Lower leg skin (tissue), 4 donors: ENCODE data around the gene CCND2. TPM values are rescaled to one million over a fixed set of nuclear protein-coding genes. Genes with fewer than 3 reads are reported as not detected.

ENCODE experiments used
- DNase-seq, 2 donors: peaks; one replicate each; pipeline ENCODE4 v3.0.0-alpha.2; 2019; ENCODE audit warnings: low spot score in 2 of 2
- H3K4me3 ChIP-seq: fragments of 200-600 bp; sonication (generic); 2 replicates; pipeline ENCODE4 v1.5.1; 2017; ENCODE audit warnings: mild to moderate bottlenecking, low read depth; ENCODE audit not compliant: poor library complexity, severe bottlenecking
- CTCF ChIP-seq, 3 donors: fragments of 450-650 bp; IDR thresholded peaks; one replicate each; pipeline ENCODE4 v1.5.1; 2016; ENCODE audit warnings: antibody characterized with exemption in 3 of 3, mild to moderate bottlenecking in 3 of 3, moderate library complexity in 2 of 3
- POLR2A ChIP-seq, 2 donors: fragments of 450-650 bp; IDR thresholded peaks; one replicate each; pipeline ENCODE4 v1.6.1; 2016 to 2017; ENCODE audit warnings: antibody characterized with exemption in 2 of 2, mild to moderate bottlenecking in 1 of 2, moderate library complexity in 1 of 2
- WGBS, 2 donors: methylation state at CpG; one replicate each; pipeline ENCODE4 v1.1.5; 2018; 5-methylcytosine and 5-hydroxymethylcytosine counted together
- intact Hi-C: fragments of 100-400 bp; cut with DNase I; formaldehyde crosslinking; loops from one replicate; pipeline ENCODE4 v1.15.0; 2023; ENCODE audit warnings: low total_unique reads
- total RNA-seq, 4 donors: library from RNA; depleted of rRNA; stranded (reverse); fragments of >200 nt; gene quantifications; one replicate each; pipeline ENCODE4 v1.1.0, GENCODE V29; 2016

The CCND2 gene
- total RNA-seq, 4 donors from 2014 or later, result 14.5 to 29.5 (median 26.6) TPM

- no peak overlapping the region for H3K4me3 ChIP-seq
- DNase-seq, result no peak
- 84 to 89% methylated on average over 5 of the region's 5 CpGs for WGBS, 2 donors
- intact Hi-C loops, result no loop called here
- no peak for TF ChIP-seq CTCF (IDR thresholded peaks at IDR 0.05)
- TF ChIP-seq POLR2A (IDR thresholded peaks at IDR 0.05), result no peak
These were observed 27.3 kb downstream of the CCND2 start for GRCh38 chr12:4300883-4301282.

- intact Hi-C loops, result no loop called here
- TF ChIP-seq CTCF (IDR thresholded peaks at IDR 0.05) (no peak), POLR2A (IDR thresholded peaks at IDR 0.05) (no peak)
- no peak overlapping the region for H3K4me3 ChIP-seq
- 88 to 90% methylated on average over 11 of the region's 11 CpGs for WGBS, 2 donors
- DNase-seq, result no peak
These were observed 28.5 kb downstream of the CCND2 start for GRCh38 chr12:4301932-4302501.

DNA sequence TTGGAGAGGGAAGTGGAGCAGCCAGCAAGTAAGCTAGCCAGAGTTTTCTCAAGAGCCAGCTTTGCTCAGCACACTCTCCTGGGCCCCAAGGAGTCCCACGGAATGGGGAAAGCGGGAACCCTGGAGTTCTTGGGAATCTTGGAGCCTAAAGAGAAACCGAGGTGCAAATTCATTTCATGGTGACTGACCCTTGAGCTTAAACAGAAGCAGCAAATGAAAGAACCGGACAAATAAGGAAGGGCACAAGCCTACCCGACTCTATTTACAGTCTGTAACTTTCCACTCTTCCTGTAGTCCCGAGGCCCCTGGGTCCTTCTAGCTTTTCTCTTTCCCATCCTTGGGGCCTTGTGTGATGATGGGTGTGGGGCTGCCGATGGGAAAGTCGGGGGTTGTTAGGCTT lies 29.3 kb downstream of the CCND2 start:
- no peak overlapping the region for H3K4me3 ChIP-seq
- WGBS, 2 donors, result 81 to 84% methylated on average over 8 of the region's 8 CpGs
- TF ChIP-seq CTCF (IDR thresholded peaks at IDR 0.05), result no peak
- no peak for TF ChIP-seq POLR2A (IDR thresholded peaks at IDR 0.05)
- DNase-seq, result no peak
- intact Hi-C loops, result no loop called here

DNA sequence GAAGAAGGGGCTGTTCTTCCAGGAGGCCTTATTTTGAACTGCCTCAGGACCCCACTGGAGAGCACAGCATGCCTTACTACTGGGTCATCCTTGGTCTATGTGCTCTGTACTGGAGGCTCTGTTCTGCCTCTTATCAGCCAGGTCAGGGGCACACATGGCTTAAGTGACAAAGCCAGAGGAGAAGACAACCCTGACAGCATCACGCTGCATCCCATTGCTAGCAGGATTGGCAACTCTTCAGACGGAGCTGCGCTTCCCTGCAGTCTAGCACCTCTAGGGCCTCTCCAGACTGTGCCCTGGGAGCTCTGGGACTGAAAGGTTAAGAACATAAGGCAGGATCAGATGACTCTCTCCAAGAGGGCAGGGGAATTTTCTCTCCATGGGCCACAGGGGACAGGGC lies 30.2 kb downstream of the CCND2 start:
- no peak for DNase-seq
- no peak overlapping the region for H3K4me3 ChIP-seq
- WGBS, 2 donors, result 77 to 88% methylated on average over 3 of the region's 3 CpGs
- TF ChIP-seq CTCF (IDR thresholded peaks at IDR 0.05) (no peak), POLR2A (IDR thresholded peaks at IDR 0.05) (no peak)
- intact Hi-C loops, result no loop called here

- peak; percentile 59 to 87 for DNase-seq
- TF ChIP-seq CTCF (IDR thresholded peaks at IDR 0.05) (no peak), POLR2A (IDR thresholded peaks at IDR 0.05) (no peak)
- 30 to 32% methylated on average over 25 of the region's 25 CpGs for WGBS, 2 donors
- H3K4me3 ChIP-seq, result no peak overlapping the region
- intact Hi-C loops, result no loop called here
These were observed 34.2 kb downstream of the CCND2 start for GRCh38 chr12:4307593-4308333.
